Upper lobe of right lung (tissue), 1 donor: Measurements from ENCODE around the gene CBX3. TPM values are rescaled to one million over a fixed set of nuclear protein-coding genes. Genes with fewer than 3 reads are reported as not detected.
"Not testable (repeated sequence)": the region's sequence is repeated elsewhere in the genome, so short reads cannot be mapped to it uniquely, and the experiment has no call there.

ENCODE experiments used
- ATAC-seq: fragments of 200-7000 bp; cut with Tn5 transposase; one replicate; pipeline ENCODE4 v1.9.1; 2020; ENCODE audit warnings: mild to moderate bottlenecking, moderate library complexity
- DNase-seq: peaks from one replicate; pipeline ENCODE4 v3.0.0-alpha.2; 2020
- H3K27ac ChIP-seq: fragments of 200-600 bp; one replicate; pipeline ENCODE4 v1.8.0; 2022
- H3K27me3 ChIP-seq: fragments of 200-600 bp; one replicate; pipeline ENCODE4 v1.8.0; 2022; ENCODE audit warnings: mild to moderate bottlenecking
- H3K36me3 ChIP-seq: fragments of 200-600 bp; one replicate; pipeline ENCODE4 v1.8.0; 2022
- H3K4me1 ChIP-seq: fragments of 200-600 bp; one replicate; pipeline ENCODE4 v1.8.0; 2022
- H3K4me3 ChIP-seq: fragments of 200-600 bp; one replicate; pipeline ENCODE4 v1.8.0; 2022; ENCODE audit warnings: mild to moderate bottlenecking
- H3K9me3 ChIP-seq: fragments of 200-600 bp; one replicate; pipeline ENCODE4 v1.8.0; 2022
- CTCF ChIP-seq: fragments of 200-600 bp; IDR thresholded peaks from one replicate; pipeline ENCODE4 v1.8.0; 2022; ENCODE audit warnings: antibody characterized with exemption
- intact Hi-C: fragments of 100-400 bp; cut with DNase I; formaldehyde crosslinking; loops from one replicate; pipeline ENCODE4 v1.11.0; 2022
- total RNA-seq: library from RNA; stranded (reverse); fragmentation: NEBNext Ultra II Directional; extraction: Animal tissue kit (Norgen Biotek cat#: 25700); gene quantifications from one replicate; pipeline ENCODE4 v1.2.1, GENCODE V29; 2021
- donor health status: DM: no; HTN: yes; CAD: no; lungs with severe emphysema.

Gene CBX3
- total RNA-seq, 1 donor from 2014 or later = 83.8 TPM

GRCh38 chr7:26162431-26162830 lies 39.1 kb upstream of the CBX3 start:
- Histone ChIP-seq H3K27ac (no peak overlapping the region), H3K36me3 (no peaks in the 10 kb centered on the region), H3K27me3 (no peaks in the 10 kb centered on the region), H3K4me3 (no peak overlapping the region), H3K9me3 (no peaks in the 10 kb centered on the region), H3K4me1 (no peaks in the 10 kb centered on the region)
- ATAC-seq = no peak
- no peak for DNase-seq
- intact Hi-C loops = no loop called here
- TF ChIP-seq CTCF = no peak

GRCh38 chr7:26163804-26164203 lies 37.7 kb upstream of the CBX3 start:
- ATAC-seq, intact Hi-C loops, DNase-seq, H3K9me3 ChIP-seq, H3K4me1 ChIP-seq, H3K4me3 ChIP-seq, H3K27me3 ChIP-seq, H3K27ac ChIP-seq, H3K36me3 ChIP-seq: not testable (repeated sequence)

- Histone ChIP-seq H3K9me3 (no peaks in the 10 kb centered on the region), H3K27me3 (no peaks in the 10 kb centered on the region), H3K4me1 (no peaks in the 10 kb centered on the region), H3K36me3 (peaks cover 4% of the 10 kb centered on the region), H3K27ac (no peak overlapping the region), H3K4me3 (no peak overlapping the region)
- DNase-seq = no peak
- intact Hi-C loops = no loop called here
- no peak for ATAC-seq
- TF ChIP-seq CTCF = no peak
These were observed 35.4 kb upstream of the CBX3 start for GRCh38 chr7:26165950-26166683.

- H3K4me3 ChIP-seq = no peak overlapping the region
These were observed 34.8 kb upstream of the CBX3 start for GRCh38 chr7:26166684-26167266.

GRCh38 chr7:26167303-26167934 lies 34.1 kb upstream of the CBX3 start:
- no peak for DNase-seq
- no peak overlapping the region for H3K27ac ChIP-seq
- intact Hi-C loops = no loop called here
- ATAC-seq = no peak
- H3K27me3 ChIP-seq = no peaks in the 10 kb centered on the region
- no peak overlapping the region for H3K4me3 ChIP-seq
- TF ChIP-seq CTCF = no peak
- H3K9me3 ChIP-seq = no peaks in the 10 kb centered on the region
- H3K36me3 ChIP-seq = peaks cover 4% of the 10 kb centered on the region
- H3K4me1 ChIP-seq = no peaks in the 10 kb centered on the region

More at GRCh38 chr7:26166684-26167266, 34.8 kb upstream of the CBX3 start:
- Histone ChIP-seq H3K27ac (no peak overlapping the region), H3K36me3 (peaks cover 4% of the 10 kb centered on the region), H3K4me1 (no peaks in the 10 kb centered on the region), H3K9me3 (no peaks in the 10 kb centered on the region), H3K27me3 (no peaks in the 10 kb centered on the region)
- intact Hi-C loops = no loop called here
- TF ChIP-seq CTCF = no peak
- DNase-seq (no peak), ATAC-seq (no peak)

- H3K4me1 ChIP-seq = no peaks in the 10 kb centered on the region
These were observed 33.0 kb upstream of the CBX3 start for GRCh38 chr7:26168458-26169023.

More at GRCh38 chr7:26168458-26169023, 33.0 kb upstream of the CBX3 start:
- Histone ChIP-seq H3K9me3 (no peaks in the 10 kb centered on the region), H3K27me3 (no peaks in the 10 kb centered on the region), H3K27ac (no peak overlapping the region), H3K4me3 (no peak overlapping the region), H3K36me3 (peaks cover 4% of the 10 kb centered on the region)
- DNase-seq (no peak), ATAC-seq (no peak)
- TF ChIP-seq CTCF = no peak
- intact Hi-C loops = no loop called here
